ENCODE measurements around the gene HOXD10.

HOXD10 gene

GRCh38 chr2:176082824-176083751 is 33.5 kb upstream of the HOXD10 start:
- DNase-seq = no peak

DNA sequence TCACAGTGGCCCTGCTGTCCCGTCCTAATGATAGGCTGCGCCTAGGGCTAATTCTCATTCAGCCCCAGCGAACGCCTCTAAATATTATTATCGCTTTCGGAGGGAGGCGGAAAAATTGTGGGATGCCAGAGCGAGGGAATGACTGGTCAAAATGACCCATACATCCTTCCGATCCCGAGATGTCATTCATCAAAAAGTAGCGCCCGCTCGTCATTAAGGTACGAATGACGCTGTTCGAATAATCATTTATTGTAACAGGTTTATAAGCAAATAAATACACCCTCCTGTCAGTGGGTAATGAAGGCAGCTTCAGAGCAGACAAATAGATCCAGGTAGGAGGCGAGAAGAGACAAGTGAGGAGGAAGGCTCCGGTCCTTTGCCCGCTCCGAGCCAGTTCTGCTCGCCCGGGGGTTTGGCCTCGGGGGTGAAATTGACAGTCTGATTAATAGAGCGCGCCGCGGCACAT is 32.7 kb upstream of the HOXD10 start, which contains the start of gene EVX2:
EVX2 (minus strand) TSS at position 167 of the 466 bp plus-strand sequence. CDS start 186 bp downstream, outside the sequence.
- no peak for DNase-seq

GRCh38 chr2:176084611-176085119 is 31.9 kb upstream of the HOXD10 start:
- DNase-seq = no peak

DNA sequence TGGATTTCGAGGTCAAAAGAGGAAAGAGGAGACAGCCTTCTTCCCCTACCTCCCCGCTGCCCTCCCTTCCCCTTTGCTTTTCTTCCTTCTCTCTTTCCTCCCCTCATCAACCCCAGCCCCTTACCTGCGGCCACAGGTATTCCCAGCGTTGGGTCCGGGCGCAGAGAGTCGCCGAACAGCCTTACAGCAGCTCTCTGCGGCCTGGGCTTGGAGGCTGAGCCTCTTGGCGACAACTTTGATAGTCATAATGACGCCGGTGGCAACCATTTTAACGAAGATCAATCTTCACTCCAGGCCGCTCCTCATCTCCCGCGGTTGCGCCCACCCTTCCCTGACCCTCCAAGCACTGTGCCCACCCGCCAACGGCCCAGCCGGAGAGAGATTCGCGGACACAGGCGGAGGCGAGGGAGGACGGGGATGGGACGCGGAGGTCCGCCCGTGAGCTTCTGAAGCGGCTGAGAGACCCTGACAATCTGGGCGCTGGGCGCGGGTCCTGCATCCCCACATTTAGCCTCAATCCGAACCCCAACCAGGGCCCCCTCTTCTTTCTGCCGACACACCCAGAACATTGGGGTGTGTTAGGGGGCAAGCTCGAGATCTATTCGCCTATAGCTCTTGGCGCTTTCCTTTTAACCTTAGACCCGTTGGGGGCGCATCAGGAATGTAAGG is 31.3 kb upstream of the HOXD10 start:
- DNase-seq = no peak

GRCh38 chr2:176085861-176086771 is 30.5 kb upstream of the HOXD10 start:
- no peak for DNase-seq

GRCh38 chr2:176087330-176088047 is 29.1 kb upstream of the HOXD10 start:
- no peak for DNase-seq

GRCh38 chr2:176088048-176088936 is 28.3 kb upstream of the HOXD10 start:
- no peak for DNase-seq

GRCh38 chr2:176088937-176089842 is 27.4 kb upstream of the HOXD10 start:
- DNase-seq = no peak

- no peak for DNase-seq
These were observed 26.7 kb upstream of the HOXD10 start for GRCh38 chr2:176089843-176090395.

GRCh38 chr2:176090862-176091261 is 25.7 kb upstream of the HOXD10 start:
- DNase-seq = no peak

GRCh38 chr2:176091329-176092258 is 25.0 kb upstream of the HOXD10 start:
- no peak for DNase-seq

DNA sequence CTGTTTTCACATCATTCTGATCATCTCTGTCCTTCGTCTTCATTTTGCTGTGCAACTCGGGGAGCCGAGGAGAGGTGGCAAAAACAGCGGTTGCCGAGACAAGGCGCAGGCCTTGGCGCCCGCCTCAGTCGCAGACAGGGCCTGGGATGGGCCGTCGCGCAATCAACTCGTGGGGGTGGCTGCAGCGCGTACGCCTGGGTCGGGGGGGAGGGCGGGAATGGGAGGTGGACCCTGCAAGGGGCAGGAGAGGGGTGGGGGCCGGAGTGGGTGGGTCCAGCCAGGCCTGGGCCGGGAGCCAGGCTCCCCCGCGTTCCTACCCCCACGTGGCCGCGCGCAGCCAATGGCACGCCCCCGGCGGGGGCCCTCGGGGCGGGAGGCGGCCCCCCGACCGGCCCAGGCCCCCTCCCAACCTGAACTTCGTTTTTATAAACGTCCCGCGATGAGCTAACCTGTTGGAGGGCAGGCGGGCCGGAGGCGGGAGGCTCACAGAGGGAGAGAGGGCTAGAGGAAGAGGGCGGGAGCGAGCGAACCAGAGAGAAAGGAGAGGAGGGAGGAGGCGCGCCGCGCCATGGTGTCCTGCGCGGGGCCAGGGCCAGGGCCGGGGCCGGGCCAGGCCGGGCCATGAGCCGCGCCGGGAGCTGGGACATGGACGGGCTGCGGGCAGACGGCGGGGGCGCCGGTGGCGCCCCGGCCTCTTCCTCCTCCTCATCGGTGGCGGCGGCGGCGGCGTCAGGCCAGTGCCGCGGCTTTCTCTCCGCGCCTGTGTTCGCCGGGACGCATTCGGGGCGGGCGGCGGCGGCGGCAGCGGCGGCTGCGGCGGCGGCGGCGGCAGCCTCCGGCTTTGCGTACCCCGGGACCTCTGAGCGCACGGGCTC is 24.1 kb upstream of the HOXD10 start, which contains the start of gene HOXD13:
HOXD13 (plus strand) TSS at position 452 of the 875 bp plus-strand sequence; CDS start at position 622, 170 bp downstream.
- DNase-seq = no peak

DNA sequence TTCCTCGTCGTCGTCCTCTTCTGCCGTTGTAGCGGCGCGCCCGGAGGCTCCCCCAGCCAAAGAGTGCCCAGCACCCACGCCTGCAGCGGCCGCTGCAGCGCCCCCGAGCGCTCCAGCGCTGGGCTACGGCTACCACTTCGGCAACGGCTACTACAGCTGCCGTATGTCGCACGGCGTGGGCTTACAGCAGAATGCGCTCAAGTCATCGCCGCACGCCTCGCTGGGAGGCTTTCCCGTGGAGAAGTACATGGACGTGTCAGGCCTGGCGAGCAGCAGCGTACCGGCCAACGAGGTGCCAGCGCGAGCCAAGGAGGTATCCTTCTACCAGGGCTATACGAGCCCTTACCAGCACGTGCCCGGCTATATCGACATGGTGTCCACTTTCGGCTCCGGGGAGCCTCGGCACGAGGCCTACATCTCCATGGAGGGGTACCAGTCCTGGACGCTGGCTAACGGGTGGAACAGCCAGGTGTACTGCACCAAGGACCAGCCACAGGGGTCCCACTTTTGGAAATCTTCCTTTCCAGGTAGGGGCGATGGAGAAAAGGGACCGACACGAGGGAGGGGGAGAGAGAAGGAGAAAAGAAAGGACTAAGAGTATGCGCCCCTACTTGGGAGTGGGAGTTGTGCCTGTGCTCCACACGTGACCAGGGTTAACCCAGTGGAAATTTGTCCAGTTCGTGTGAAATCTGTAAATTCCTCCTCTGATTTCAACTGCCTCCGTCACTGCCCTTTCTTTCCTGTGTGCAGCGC is 23.3 kb upstream of the HOXD10 start:
- DNase-seq = no peak

DNA sequence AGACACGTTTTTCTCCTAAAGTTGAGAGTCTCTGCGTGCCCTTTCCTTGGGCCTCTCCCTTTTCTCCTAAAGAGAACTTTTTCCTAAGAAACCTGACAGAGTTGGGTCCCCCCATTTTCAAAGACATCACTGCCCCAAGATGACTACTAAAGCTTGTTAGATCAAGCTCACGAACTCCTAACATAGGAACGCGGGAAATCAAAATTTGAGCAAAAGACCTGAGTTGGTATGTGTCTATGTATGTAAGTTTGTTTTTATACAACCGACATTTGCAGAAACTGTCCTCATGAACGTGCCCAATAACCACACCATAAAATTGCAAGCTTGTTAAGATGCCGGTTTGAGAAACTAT is 22.7 kb upstream of the HOXD10 start:
- DNase-seq = no peak

GRCh38 chr2:176094349-176094748 is 22.2 kb upstream of the HOXD10 start:
- no peak for DNase-seq

GRCh38 chr2:176095421-176095820 is 21.2 kb upstream of the HOXD10 start:
- DNase-seq = no peak

Measured in GDM1 (cell line).